Measurements from ENCODE around the gene CYSRT1.

DNA sequence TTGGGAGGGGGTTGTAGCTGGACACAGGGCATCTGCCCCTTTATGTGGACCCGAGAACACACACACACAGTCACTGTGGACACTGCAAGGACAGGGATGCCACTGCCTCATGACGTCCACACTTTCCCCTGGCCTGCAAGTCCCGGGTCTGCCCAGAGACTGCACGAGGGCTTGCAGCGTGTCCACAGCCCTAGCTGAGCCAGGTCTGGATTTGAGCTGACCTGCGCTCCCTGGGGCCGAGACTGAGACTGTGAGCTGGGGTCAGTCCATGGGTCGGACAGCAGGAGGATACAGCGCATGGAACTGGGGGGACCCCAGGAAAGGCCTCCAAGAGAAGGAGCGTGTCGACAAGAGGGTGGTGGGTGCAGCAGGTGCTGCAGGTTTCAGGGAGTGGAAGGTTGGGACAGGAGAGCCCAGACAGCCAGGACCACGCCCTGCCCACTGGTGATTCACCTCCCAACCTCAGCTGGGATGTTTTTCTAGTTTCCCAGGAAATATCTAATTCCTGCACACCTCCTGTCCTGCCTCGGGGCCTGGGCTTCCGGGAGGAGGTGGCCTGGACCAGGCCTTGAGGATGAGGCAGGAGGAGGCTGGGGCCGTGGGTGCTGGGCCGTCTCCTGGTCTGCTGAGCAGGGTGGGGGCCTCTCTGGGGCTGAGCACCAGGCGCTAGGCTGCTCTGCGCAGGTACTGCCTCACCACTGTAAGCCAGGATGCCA lies 1.5 kb downstream of the CYSRT1 start:
- no peak for TF ChIP-seq CTCF (IDR thresholded peaks at IDR 0.05)
- TF ChIP-seq EZH2 (IDR thresholded peaks at IDR 0.05; ENCODE audit: borderline replicate concordance, insufficient read depth, low read depth, low read length, poor library complexity, severe bottlenecking), result no peak
